Astrocyte (in vitro differentiated cells and primary cell): Measurements from ENCODE around the gene VOPP1. TPM values are rescaled to one million over a fixed set of nuclear protein-coding genes. Genes with fewer than 3 reads are reported as not detected.

Source experiments
- DNase-seq: peaks from one replicate; pipeline ENCODE4 v3.0.0-alpha.2; 2010; ENCODE audit warnings: low read depth
- FAIRE-seq: peaks from 2 replicates; lab custom pipeline; 2011; peaks lifted over from hg19 to GRCh38; lab: Jason Lieb, UNC
- H2AFZ ChIP-seq: 2 replicates; pipeline ENCODE4 v1.6.0; 2012; ENCODE audit warnings: low read depth, low read length, inconsistent platforms
- H3K27ac ChIP-seq: 2 replicates; pipeline ENCODE4 v1.5.1; 2011; ENCODE audit warnings: low read depth, low read length, inconsistent platforms
- H3K27me3 ChIP-seq: 2 replicates; pipeline ENCODE4 v1.6.0; 2011; ENCODE audit warnings: low read length, inconsistent platforms; ENCODE audit not compliant: insufficient read depth
- H3K36me3 ChIP-seq: 2 replicates; pipeline ENCODE4 v1.5.1; 2011; ENCODE audit warnings: low read length, inconsistent platforms; ENCODE audit not compliant: insufficient read depth
- H3K4me1 ChIP-seq: 2 replicates; pipeline ENCODE4 v1.5.1; 2011; ENCODE audit warnings: low read length, inconsistent platforms; ENCODE audit not compliant: insufficient read depth
- H3K4me2 ChIP-seq: 2 replicates; pipeline ENCODE4 v1.6.0; 2012; ENCODE audit warnings: low read length, inconsistent platforms
- H3K4me3 ChIP-seq: 2 replicates; pipeline ENCODE4 v1.5.1; 2011; ENCODE audit warnings: low read depth, mild to moderate bottlenecking, low read length, inconsistent platforms; ENCODE audit not compliant: insufficient read depth
- H3K79me2 ChIP-seq: 2 replicates; pipeline ENCODE4 v1.6.0; 2012; ENCODE audit warnings: mild to moderate bottlenecking, low read length, inconsistent platforms; ENCODE audit not compliant: insufficient read depth
- H3K9ac ChIP-seq: 2 replicates; pipeline ENCODE4 v1.6.0; 2012; ENCODE audit warnings: mild to moderate bottlenecking, low read length, inconsistent platforms
- H3K9me3 ChIP-seq: 2 replicates; pipeline ENCODE4 v1.5.1; 2012; ENCODE audit warnings: low read depth, mild to moderate bottlenecking, low read length, inconsistent platforms; ENCODE audit not compliant: insufficient read depth
- H4K20me1 ChIP-seq: 2 replicates; pipeline ENCODE4 v1.6.0; 2012; ENCODE audit warnings: low read length, inconsistent platforms; ENCODE audit not compliant: insufficient read depth
- H3K27ac Mint-ChIP-seq: one replicate; pipeline ENCODE4 v1.8.0; 2021; ENCODE audit warnings: mild to moderate bottlenecking, mixed read lengths; ENCODE audit not compliant: unreplicated experiment
- H3K27me3 Mint-ChIP-seq: one replicate; pipeline ENCODE4 v1.8.0; 2021; ENCODE audit warnings: low read depth, mixed read lengths; ENCODE audit not compliant: unreplicated experiment
- H3K36me3 Mint-ChIP-seq: one replicate; pipeline ENCODE4 v1.8.0; 2021; ENCODE audit warnings: low read depth, mixed read lengths; ENCODE audit not compliant: unreplicated experiment
- H3K4me1 Mint-ChIP-seq: one replicate; pipeline ENCODE4 v1.8.0; 2021; ENCODE audit warnings: low read depth, mixed read lengths; ENCODE audit not compliant: unreplicated experiment
- H3K4me3 Mint-ChIP-seq: one replicate; pipeline ENCODE4 v1.8.0; 2021; ENCODE audit warnings: mild to moderate bottlenecking, moderate library complexity, mixed read lengths; ENCODE audit not compliant: unreplicated experiment
- H3K9me3 Mint-ChIP-seq: one replicate; pipeline ENCODE4 v1.8.0; 2021; ENCODE audit warnings: mild to moderate bottlenecking, mixed read lengths; ENCODE audit not compliant: unreplicated experiment
- CTCF ChIP-seq: IDR thresholded peaks from 2 replicates; pipeline ENCODE4 v1.5.1; 2011; ENCODE audit warnings: low read depth, mild to moderate bottlenecking, inconsistent platforms, low read length, moderate library complexity; ENCODE audit not compliant: insufficient read depth
- EZH2 ChIP-seq: IDR thresholded peaks from 2 replicates; pipeline ENCODE4 v1.6.1; 2012; ENCODE audit warnings: mild to moderate bottlenecking, low read length, inconsistent platforms; ENCODE audit not compliant: insufficient read depth
- total RNA-seq: library from RNA; stranded (reverse); gene quantifications from 2 replicates; pipeline ENCODE4 v1.2.1, GENCODE V29; 2021

Gene VOPP1
- total RNA-seq, 1 donor from 2014 or later: 133 TPM

- Histone ChIP-seq H4K20me1 (peaks cover 78% of the 10 kb centered on the region), H2AFZ (no peak overlapping the region), H3K4me3 (no peak overlapping the region), H3K27me3 (no peaks in the 10 kb centered on the region), H3K36me3 (peaks cover 3% of the 10 kb centered on the region), H3K79me2 (peaks cover 6% of the 10 kb centered on the region), H3K4me2 (no peak overlapping the region), H3K4me1 (no peaks in the 10 kb centered on the region), H3K27ac (no peak overlapping the region), H3K9ac (no peak overlapping the region), H3K9me3 (no peaks in the 10 kb centered on the region)
- TF ChIP-seq EZH2 (no peak), CTCF (no peak)
- Mint-ChIP-seq H3K4me3 (no peak overlapping the region), H3K27ac (no peak overlapping the region), H3K4me1 (peaks cover 23% of the 10 kb centered on the region), H3K36me3 (peaks cover 13% of the 10 kb centered on the region), H3K27me3 (no peaks in the 10 kb centered on the region), H3K9me3 (no peaks in the 10 kb centered on the region)
- DNase-seq (no peak), FAIRE-seq (no peak)
Observed at GRCh38 chr7:55484241-55484640, 88.1 kb downstream of the VOPP1 start.

- Mint-ChIP-seq H3K27ac (no peak overlapping the region), H3K9me3 (no peaks in the 10 kb centered on the region), H3K4me3 (no peak overlapping the region), H3K36me3 (peaks cover 13% of the 10 kb centered on the region), H3K27me3 (no peaks in the 10 kb centered on the region), H3K4me1 (peaks cover 20% of the 10 kb centered on the region)
- Histone ChIP-seq H3K4me3 (no peak overlapping the region), H3K4me1 (peaks cover 9% of the 10 kb centered on the region), H3K9me3 (no peaks in the 10 kb centered on the region), H3K79me2 (peaks cover 6% of the 10 kb centered on the region), H2AFZ (no peak overlapping the region), H4K20me1 (peaks cover 76% of the 10 kb centered on the region), H3K27ac (no peak overlapping the region), H3K9ac (no peak overlapping the region), H3K36me3 (peaks cover 3% of the 10 kb centered on the region), H3K4me2 (no peak overlapping the region), H3K27me3 (no peaks in the 10 kb centered on the region)
- TF ChIP-seq CTCF: no peak
- no peak for TF ChIP-seq EZH2
- DNase-seq (no peak), FAIRE-seq (no peak)
Observed at GRCh38 chr7:55483046-55483445, 89.3 kb downstream of the VOPP1 start.

- H3K27me3 ChIP-seq: no peaks in the 10 kb centered on the region
- H3K9ac ChIP-seq: no peak overlapping the region
- H3K79me2 ChIP-seq: peaks cover 11% of the 10 kb centered on the region
- H3K27ac ChIP-seq: no peak overlapping the region
- peaks cover 29% of the 10 kb centered on the region for H3K4me1 Mint-ChIP-seq
- peaks cover 73% of the 10 kb centered on the region for H4K20me1 ChIP-seq
- DNase-seq: no peak
- H3K4me3 Mint-ChIP-seq: no peak overlapping the region
- H3K9me3 ChIP-seq: no peaks in the 10 kb centered on the region
- peaks cover 3% of the 10 kb centered on the region for H3K36me3 ChIP-seq
- H3K4me1 ChIP-seq: peaks cover 27% of the 10 kb centered on the region
- no peaks in the 10 kb centered on the region for H3K9me3 Mint-ChIP-seq
- no peak overlapping the region for H3K4me3 ChIP-seq
- no peak overlapping the region for H3K27ac Mint-ChIP-seq
- H3K27me3 Mint-ChIP-seq: no peaks in the 10 kb centered on the region
- TF ChIP-seq CTCF (no peak), EZH2 (no peak)
- H2AFZ ChIP-seq: no peak overlapping the region
- no peak for FAIRE-seq
- H3K4me2 ChIP-seq: no peak overlapping the region
- H3K36me3 Mint-ChIP-seq: peaks cover 8% of the 10 kb centered on the region
Observed at GRCh38 chr7:55481155-55481554, 91.1 kb downstream of the VOPP1 start.
